ENCODE measurements around the gene MAZ. TPM values are rescaled to one million over a fixed set of nuclear protein-coding genes. Genes with fewer than 3 reads are reported as not detected.

Gene MAZ
- total RNA-seq, 1 donor from 2014 or later, result 146 TPM

DNA sequence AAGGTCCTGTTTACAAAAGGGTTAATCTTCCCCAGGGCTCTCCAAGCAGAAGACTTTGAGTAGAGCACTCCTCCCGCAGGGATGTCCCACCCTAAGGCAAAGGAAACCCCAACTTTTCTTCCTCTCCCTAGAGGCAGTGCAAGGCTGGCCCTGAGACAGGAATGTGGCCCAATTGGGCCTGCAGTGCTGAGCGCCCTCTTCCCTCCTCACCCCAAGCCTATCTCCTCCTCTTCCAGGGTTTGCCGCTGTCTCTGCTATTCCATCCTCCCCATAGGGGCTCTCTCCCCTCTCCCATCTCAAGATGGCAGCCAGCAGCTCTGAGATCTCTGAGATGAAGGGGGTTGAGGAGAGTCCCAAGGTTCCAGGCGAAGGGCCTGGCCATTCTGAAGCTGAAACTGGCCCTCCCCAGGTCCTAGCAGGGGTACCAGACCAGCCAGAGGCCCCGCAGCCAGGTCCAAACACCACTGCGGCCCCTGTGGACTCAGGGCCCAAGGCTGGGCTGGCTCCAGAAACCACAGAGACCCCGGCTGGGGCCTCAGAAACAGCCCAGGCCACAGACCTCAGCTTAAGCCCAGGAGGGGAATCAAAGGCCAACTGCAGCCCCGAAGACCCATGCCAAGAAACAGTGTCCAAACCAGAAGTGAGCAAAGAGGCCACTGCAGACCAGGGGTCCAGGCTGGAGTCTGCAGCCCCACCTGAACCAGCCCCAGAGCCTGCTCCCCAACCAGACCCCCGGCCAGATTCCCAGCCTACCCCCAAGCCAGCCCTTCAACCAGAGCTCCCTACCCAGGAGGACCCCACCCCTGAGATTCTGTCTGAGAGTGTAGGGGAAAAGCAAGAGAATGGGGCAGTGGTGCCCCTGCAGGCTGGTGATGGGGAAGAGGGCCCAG lies 6.7 kb downstream of the MAZ start:
- Histone ChIP-seq H3K36me3 (peaks cover 14 to 21% of the 10 kb centered on the region in 2 donors), H3K27ac (peak overlapping the region; percentile 88 to 94), H3K4me1 (peaks cover 15 to 64% of the 10 kb centered on the region in 2 donors), H3K4me3 (peak overlapping the region; percentile 66 to 70), H3K9me3 (no peaks in the 10 kb centered on the region), H3K27me3 (no peaks in the 10 kb centered on the region)
- DNase-seq (ENCODE audit: low spot score in 2 of 2), result no peak
- TF ChIP-seq, protein P1, sequence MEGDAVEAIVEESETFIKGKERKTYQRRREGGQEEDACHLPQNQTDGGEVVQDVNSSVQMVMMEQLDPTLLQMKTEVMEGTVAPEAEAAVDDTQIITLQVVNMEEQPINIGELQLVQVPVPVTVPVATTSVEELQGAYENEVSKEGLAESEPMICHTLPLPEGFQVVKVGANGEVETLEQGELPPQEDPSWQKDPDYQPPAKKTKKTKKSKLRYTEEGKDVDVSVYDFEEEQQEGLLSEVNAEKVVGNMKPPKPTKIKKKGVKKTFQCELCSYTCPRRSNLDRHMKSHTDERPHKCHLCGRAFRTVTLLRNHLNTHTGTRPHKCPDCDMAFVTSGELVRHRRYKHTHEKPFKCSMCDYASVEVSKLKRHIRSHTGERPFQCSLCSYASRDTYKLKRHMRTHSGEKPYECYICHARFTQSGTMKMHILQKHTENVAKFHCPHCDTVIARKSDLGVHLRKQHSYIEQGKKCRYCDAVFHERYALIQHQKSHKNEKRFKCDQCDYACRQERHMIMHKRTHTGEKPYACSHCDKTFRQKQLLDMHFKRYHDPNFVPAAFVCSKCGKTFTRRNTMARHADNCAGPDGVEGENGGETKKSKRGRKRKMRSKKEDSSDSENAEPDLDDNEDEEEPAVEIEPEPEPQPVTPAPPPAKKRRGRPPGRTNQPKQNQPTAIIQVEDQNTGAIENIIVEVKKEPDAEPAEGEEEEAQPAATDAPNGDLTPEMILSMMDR (IDR thresholded peaks at IDR 0.05), result no peak
- intact Hi-C loops (cut with DNase I), result loop anchor here (10.0 kb wide), 1 partner anchor 562 kb away; the partner anchor contains the start of genes MYL11 and TBC1D10B

DNA sequence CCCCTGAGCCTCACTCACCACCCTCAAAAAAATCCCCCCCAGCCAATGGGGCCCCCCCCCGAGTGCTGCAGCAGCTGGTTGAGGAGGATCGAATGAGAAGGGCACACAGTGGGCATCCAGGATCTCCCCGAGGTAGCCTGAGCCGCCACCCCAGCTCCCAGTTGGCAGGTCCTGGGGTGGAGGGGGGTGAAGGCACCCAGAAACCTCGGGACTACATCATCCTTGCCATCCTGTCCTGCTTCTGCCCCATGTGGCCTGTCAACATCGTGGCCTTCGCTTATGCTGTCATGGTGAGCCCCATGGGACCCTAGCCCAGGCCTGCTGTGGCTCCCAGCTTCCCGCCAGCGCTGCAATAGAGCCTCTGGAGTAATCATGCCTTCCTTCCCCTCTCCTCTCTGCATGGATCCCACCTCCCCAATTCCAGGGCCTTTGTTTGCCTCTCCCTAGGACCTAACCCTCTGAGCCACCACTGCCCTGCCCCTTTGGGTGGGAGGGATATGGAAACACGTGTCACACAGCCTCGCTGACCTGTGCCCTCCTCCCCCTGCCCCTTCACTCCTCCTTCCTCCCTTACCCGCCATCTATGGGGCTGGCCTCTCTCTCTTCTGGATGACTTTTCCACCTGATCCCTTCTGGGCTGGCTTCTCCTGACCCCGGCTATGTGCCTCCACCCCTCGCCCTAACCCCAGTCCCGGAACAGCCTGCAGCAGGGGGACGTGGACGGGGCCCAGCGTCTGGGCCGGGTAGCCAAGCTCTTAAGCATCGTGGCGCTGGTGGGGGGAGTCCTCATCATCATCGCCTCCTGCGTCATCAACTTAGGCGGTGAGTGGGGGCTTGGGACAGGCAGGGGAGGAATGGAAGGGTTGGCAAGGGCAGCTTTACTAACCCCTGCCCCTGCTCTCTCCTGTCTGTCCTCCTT lies 7.6 kb downstream of the MAZ start:
- H3K9me3 ChIP-seq, result no peaks in the 10 kb centered on the region
- H3K4me1 ChIP-seq, result peaks cover 10 to 56% of the 10 kb centered on the region in 2 donors
- intact Hi-C loops (cut with DNase I), result loop anchor here (10.0 kb wide), 1 partner anchor 561 kb away; the partner anchor contains the start of genes MYL11 and TBC1D10B
- peaks cover 13 to 26% of the 10 kb centered on the region in 2 donors for H3K36me3 ChIP-seq
- TF ChIP-seq, protein P1 (IDR thresholded peaks at IDR 0.05), result no peak
- DNase-seq (ENCODE audit: low spot score in 2 of 2), result no peak
- H3K27ac ChIP-seq, result peak overlapping the region; percentile 88 to 94
- no peaks in the 10 kb centered on the region for H3K27me3 ChIP-seq
- peak overlapping the region in 1 of 2 donors; percentile 70 for H3K4me3 ChIP-seq

DNA sequence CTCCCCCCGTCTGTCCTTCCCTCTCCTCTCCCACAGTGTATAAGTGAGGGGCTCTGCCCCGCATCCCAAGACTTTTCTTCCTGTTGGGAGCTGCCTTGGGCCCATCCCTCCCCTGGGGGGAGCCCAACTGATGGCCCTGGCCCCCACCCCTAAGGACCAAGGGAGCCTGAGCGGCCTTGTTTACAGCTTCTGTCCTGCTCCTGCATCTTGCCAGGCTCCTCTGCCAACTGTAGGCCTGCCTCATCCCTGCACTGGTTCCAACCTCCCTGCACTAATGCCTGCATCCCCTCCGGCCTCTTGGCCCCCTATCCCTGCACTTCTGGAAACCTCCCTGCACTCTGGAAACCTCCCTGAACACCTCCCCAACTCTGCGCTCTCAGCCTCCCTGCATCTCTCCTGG lies 8.3 kb downstream of the MAZ start:
- H3K4me1 ChIP-seq, result peaks cover 3 to 51% of the 10 kb centered on the region in 2 donors
- peak overlapping the region in 1 of 2 donors; percentile 70 for H3K4me3 ChIP-seq

DNA sequence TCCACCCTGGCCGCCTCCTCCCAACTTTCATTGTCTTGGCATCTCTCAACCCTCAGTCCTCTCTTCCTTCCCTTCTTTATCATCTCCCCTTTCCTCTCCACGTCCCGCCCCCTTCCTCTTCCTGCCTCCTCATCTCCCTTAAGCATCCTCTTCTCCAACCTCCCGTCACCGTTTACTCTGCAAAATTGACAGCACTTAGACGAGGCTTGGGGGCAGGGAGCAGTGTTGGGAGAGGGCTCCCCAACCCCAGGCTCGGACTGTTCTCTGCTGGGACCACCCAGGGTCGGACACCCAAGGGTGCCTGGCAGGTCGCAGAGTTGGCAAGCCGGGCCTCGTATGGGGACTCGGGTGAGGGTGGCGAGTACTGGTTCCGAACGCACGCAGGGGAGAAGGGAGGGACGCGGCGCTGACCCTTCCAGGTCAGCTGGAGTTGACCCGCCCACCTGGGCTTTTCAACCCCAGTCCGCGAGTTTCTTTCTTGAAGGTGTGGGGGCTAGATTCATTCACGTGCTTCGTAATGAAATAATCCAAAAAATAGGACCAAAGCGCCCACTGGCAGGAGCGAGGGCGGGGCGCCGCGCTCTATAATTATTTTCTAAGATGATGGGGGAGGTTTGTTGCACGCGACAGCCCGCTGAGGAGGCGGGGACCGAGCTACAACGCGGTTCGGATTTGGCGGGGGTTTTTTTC lies 8.8 kb downstream of the MAZ start:
- intact Hi-C loops (cut with DNase I), result loop anchor here (10.0 kb wide), 1 partner anchor 560 kb away; the partner anchor contains the start of genes MYL11 and TBC1D10B
- TF ChIP-seq, protein P1 (IDR thresholded peaks at IDR 0.05), result no peak
- Histone ChIP-seq H3K9me3 (no peaks in the 10 kb centered on the region), H3K27me3 (no peaks in the 10 kb centered on the region), H3K36me3 (peaks cover 3 to 20% of the 10 kb centered on the region in 2 donors), H3K27ac (peak overlapping the region; percentile 88 to 94), H3K4me1 (peaks cover 3 to 45% of the 10 kb centered on the region in 2 donors), H3K4me3 (peak overlapping the region; percentile 62 to 70)
- peak in 1 of 2 donors; percentile 75 for DNase-seq (ENCODE audit: low spot score in 2 of 2)

More for the DNA sequence above, 8.3 kb downstream of the MAZ start:
- TF ChIP-seq, protein P1 (IDR thresholded peaks at IDR 0.05), result no peak
- intact Hi-C loops (cut with DNase I), result loop anchor here (10.0 kb wide), 1 partner anchor 560 kb away; the partner anchor contains the start of genes MYL11 and TBC1D10B
- Histone ChIP-seq H3K27me3 (no peaks in the 10 kb centered on the region), H3K9me3 (no peaks in the 10 kb centered on the region), H3K27ac (peak overlapping the region; percentile 88 to 94), H3K36me3 (peaks cover 6 to 26% of the 10 kb centered on the region in 2 donors)
- no peak for DNase-seq (ENCODE audit: low spot score in 2 of 2)

Measured in ascending aorta (tissue), 2 donors.